Inflammatory macrophage treated with lipopolysaccharide for 4 hours (primary cell): ENCODE data around the gene ARHGEF17.

Experiments used
- DNase-seq: peaks from one replicate; pipeline ENCODE4 v3.0.0-alpha.2; 2020

ARHGEF17 gene

DNA sequence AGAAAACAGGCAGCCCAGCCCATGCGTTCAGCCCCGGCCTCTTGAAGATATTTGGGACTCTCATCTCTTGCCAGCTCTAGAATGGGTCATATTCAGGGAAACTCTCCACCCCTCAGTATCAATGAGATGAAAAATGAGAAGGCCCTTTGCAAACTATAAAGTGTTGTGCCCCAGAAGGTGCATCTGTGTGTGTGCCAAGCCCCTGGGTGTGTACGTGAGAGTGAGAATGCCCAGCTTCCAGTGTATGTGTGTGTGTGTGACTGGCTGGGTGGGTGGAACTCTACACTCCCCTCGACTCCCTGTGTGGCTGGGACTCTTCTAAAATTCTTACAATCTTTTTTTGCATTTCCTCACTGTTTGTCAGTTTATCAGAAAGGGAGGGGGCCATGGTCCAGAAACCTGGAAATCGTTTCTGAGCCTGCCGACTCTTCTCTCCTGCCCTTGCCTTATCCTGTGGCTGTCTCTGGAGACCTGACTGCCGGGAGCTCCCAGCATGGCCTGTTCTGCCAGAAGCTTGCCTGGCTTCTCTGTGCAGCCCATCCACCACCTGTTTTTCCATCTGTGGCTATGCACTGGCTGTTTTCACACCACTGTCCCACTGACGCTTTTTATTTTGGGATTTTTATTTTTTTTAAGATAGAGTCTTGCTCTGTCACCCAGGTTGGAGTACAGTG, 34.7 kb upstream of the ARHGEF17 start:
- DNase-seq, result no peak

DNA sequence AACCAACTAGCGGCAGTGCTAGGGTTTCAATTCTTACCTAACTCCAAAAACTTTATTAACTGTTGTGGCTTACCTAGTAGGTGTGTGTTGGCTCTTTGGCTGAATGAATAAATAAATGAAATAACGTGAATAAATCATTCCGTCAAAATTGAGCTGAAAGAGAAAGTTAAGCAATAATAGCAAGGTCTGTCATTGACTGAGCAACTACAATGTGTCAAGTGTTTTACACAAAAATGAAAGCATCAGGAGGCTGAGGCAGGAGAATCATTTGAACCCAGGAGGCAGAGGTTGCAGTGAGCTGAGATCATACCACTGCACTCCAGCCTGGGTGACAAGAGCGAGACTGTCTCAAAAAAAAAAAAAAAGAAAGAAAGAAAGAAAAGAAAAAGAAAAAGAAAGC, 33.9 kb upstream of the ARHGEF17 start:
- DNase-seq, result peak; percentile 70

DNA sequence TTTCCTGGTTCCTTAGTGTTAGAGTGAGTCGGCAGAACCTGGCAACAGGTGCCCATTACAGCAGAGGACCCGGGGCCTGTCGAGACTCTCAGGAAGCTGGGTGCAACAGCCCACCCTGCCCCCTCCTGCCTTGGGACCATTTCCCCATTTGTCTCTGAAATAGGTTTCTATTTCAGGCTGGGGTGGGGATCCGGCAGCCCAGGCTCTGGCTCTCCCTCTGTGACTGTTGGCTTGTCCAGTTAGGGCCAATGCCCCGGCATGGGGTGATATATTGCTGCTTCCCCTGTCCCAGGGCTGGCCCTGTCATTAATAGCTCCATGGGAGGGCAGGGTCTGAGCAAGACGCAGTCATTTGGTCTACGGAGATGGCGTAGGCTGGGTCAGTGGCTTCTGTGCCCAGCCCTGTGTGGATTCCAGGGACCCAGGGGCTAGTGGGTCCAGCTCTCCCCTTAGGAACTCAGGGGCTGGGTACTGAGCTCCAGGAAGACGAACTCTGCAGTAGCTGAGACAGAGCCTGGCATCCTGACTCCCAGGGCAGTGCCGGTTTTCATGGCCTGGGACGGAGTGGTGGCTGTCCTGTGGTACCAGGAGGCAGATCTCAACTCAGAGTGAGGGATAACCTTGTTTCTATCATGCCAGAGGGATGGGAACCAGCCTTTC, 33.2 kb upstream of the ARHGEF17 start:
- peak; percentile 70 for DNase-seq

DNA sequence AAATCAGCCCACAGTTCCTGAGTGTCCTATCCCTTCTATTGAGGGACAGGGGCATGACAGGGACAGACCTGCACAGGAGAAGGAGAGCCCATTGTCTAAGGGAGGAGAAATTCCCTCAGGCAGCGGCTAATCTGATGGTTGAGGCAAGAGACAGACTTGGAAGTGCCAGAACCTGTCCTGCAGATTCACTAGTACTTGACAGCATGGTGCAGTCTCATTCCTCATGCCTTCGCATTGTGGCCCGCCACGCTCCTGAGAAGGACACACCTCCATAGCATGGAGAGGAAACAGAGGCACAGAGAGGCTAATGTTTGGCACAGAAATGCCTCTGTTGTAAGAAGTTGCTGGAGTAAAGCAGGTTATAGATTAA, 32.7 kb upstream of the ARHGEF17 start:
- no peak for DNase-seq

DNA sequence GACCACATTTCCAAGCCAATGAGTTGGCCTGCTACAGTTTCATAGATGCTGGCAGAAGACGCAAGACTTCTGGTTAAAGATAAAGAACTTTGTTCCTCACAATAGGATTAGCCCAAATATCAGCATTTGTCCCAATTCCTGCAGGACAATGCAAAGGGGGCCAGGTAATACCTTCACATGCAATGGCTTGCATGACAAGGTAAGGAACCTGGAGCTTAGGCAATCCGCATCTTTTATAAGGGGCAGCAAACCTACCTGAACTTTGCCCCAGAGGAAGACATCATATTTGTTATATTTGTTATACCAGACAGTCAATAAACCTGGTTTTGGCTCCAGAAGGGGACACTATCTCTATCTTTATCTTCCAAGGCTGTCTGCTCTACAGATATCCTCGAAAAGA, 30.6 kb upstream of the ARHGEF17 start:
- no peak for DNase-seq

DNA sequence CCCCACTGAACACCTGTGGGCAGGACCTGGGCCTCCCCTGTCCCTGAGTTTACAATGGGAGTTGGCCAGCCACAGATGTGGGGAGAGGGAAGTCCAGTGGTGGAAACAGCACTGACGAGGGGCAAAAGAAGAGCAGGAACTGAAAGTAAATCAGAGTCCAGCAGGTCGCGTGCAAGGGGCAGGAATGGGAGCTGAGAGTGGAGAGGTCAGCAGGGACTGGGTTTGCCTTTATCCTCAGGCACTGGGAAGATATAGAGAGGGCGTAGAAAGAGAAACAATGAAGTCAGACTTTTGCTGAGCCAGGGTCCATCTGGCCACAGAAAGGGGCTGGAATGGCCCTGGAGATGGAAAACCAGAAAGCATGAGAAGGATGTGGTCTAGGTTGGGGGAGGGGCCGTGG, 27.4 kb upstream of the ARHGEF17 start:
- peak; percentile 75 for DNase-seq

DNA sequence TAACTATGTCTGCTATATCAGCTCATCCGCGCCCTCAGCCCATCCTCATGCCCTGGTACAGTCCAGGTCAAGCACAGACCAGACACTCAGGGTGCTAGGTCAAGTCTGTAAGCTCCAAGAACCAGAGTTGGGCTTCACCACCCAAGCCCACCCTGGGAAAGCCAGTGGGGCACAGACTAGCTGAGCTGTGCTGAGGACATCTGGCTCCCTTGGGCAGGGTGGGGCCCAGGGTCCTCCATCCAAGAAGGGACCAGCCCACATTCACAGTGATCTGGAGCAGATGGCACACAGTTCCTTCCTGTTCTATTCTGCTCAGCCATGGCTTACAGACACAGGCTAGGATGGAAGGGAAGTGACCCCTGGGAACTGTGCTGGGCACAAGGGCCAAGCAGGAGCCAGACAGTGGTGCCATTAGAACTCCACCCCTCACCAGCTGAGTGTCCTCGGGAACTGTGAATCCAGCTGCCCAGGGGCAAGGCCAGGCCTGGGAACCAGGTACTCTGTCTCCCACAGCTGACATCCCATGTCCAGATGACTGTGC, 26.8 kb upstream of the ARHGEF17 start:
- DNase-seq, result peak; percentile 47

DNA sequence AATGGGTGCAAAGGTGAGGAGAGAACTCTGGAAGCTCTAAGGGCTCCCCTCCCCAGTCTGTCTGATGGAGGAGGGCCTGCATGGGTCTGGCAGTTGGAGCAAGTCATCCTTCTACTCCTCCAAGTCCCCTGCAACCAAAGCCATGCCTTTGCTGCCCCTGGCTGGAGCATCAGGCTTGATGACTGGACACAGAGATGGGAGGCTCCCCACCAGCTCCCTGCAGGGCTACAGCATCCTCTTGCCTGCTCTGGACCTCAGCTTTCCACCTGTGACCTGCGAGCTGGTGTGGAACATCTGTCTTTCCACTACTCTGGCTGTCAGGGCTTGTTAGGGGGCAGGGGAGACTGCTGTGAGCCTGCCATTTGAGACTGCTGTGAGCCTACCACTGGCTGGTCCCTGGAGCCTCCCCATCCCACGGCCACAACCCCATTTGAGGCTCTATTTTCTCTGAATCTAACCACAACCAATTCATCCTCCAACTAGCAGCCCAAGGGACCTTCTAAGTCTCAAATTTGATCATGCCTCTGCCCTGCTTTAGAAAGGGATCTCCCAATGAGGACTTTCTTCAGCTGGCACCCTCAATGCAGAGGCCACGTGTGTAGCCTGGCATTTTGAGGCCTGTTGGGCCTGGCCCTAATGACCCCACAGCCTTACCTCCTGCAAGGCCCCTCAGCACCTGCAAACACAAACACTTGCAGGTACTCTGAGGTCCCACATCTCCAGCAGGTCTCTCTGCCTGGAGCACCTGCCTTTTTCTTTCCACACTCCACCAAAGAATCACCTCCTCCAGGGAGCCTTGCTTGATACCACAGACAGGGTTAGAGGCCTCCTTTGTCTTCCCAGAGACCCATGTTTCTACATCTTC, 26.0 kb upstream of the ARHGEF17 start:
- DNase-seq, result no peak

DNA sequence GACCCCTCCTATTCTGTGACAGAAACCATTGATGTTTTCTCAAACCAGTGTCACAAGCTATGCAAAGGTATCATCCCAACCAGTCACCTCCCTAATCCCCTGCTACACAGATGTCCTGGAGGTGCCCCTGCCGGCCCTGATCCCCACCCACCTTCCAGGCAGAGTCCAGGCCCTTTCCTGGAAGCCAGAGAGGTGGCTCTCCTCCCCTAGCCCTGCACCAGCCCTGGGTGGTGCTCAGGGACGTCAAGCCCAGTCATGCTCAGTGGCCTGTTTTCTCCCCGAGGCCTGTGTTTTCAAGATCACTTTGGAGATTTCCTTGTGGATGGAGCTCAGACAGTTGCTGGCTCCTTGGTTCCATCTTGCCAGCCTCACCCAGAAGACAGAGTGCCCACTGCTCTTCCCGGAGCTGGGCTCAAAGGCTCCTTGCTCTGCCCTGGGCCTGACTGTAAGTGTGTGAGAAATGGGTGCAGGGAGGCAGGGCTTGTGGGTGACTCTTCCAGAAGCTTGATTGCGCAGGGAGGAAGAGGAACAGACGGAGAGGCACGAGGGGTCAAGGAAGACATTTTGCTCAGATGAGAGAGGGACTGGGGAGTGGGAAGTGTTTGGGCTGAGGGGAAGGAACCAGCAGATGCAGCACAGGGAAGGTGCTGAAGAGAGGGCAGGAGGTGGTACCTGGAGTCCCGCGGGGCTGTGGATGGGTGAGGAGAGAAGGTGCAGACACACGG, 24.6 kb upstream of the ARHGEF17 start:
- peak; percentile 79 for DNase-seq

DNA sequence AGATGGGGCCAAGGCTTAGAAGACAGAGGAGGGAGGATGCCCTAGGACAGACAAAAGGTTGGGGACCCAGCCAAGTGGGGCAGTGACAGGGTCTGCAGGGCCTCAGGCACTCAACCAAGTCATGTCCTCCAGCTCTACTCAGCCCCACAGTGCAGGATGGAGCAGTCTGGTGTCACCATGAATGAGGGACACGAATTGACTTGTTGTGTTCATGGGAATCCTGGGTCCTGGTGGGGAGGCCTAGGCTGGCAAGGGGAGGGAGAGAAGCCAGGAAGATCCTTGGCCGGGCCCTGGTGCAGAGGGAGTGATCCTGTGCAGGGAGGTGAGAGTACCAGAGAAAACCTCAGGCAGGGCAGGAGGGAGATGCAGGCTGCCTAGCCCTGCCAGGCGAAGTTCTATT, 24.0 kb upstream of the ARHGEF17 start:
- no peak for DNase-seq

DNA sequence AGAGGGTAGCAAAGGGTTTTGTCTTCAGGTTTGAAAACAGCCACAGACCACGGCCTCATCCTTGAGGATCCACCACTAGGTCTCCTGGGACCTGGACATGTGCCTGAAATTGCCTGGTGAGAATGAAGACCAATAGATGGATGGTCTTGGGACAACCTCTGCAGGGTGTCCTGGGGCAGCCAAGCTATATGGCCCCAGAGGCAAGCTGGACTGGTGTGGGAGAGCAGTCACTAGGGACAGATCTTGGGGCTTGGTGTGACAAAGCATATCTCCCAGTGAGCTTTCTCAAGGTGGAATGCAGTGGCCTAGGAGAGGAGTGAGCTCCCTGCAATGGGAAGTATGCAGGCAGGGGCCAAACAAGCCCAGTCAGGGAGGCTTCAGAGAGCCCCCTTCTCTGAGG, 22.4 kb upstream of the ARHGEF17 start:
- DNase-seq, result no peak

DNA sequence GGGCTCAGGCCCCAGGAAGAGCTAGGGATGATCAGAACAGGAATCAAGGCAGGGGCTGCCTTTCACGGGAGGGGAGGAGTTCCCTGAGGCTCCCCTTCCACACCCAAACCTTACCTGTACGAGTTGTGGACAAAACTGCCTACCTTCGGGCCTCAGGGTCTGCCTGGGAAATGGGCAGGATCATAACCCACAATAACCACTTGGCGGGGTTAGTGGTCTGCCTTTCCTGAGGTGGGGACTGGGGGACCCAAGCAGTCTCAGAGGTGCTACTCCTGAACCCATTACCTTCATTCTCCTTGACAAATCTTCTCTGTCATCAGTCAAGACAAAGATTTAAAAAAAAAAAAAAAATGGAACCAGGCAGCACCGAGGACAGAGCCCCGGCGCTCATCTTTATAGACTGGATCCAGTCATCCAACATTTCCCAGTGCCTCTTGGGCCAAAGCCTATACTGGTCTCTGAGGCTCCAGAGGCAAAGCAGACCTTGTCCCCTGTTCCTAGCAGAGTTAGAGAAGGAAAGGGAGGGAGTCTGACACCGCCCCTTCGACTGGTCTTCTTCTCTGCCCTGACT, 21.8 kb upstream of the ARHGEF17 start:
- DNase-seq, result no peak

DNA sequence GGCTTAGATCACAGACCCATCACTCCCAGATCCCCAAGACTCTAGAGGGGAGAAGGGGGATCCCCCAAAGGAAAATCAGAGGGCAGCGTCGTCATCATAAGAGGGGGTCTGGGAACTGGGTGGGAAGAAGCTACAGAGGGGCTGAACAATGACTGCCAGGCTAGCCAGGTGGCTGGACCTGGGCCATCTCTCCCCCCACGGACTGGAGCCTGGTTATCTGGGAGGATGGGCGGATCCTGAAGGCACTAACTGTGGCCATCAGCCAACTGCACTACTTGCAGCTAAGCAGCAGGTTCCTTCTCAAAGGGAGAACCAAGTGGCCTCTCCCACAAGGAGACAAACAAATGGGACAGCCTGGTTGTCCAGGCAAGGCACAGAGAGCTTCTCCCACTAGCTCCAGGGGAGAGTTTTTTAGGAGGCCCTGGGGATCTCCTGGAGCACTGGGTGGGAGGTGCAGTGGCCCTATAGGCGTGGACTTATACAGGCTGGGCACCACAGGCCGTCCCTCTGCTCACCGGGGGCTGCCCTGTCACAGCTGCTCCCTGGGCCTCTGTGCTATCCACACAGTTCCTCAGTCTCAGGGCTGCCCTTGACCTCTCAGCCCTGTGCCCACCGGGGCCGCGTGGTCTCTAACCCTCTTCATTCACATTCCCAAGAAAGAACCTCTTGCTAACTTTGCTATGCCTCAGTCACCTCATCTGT, 20.5 kb upstream of the ARHGEF17 start:
- DNase-seq, result no peak

DNA sequence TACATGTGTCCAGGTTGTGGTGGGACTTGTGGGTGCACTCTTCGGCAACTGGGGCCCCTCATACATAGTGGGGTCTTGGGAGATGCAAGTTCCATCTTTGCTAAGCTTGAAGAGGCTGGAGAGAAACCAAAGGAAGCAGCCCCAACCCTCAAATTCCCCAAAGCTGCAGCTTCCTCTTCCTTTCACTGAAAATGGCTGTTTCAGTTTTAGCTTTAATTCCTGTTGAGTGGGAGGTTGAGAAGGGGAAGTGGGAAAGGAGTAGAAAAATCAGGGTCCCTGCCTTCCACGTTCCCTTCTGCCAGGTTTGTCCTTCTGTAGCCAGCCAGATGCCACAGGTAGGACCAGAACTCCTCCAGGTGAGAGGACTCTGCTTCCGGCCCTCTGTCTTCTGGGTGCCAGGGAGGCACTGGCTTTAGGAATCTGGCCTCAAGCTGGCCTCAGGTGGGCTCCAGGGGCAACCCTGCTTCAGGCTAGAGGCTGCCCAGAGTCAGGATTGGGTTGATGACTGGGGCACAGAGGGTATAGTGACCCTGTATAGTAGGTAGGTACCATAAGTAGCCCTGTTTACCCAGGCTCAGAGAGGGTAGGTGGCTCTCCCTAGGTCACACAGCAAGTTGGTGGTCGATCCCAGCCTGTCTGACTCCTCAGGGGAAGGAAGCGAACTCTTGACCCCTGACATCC, 19.7 kb upstream of the ARHGEF17 start:
- peak; percentile 93 for DNase-seq

DNA sequence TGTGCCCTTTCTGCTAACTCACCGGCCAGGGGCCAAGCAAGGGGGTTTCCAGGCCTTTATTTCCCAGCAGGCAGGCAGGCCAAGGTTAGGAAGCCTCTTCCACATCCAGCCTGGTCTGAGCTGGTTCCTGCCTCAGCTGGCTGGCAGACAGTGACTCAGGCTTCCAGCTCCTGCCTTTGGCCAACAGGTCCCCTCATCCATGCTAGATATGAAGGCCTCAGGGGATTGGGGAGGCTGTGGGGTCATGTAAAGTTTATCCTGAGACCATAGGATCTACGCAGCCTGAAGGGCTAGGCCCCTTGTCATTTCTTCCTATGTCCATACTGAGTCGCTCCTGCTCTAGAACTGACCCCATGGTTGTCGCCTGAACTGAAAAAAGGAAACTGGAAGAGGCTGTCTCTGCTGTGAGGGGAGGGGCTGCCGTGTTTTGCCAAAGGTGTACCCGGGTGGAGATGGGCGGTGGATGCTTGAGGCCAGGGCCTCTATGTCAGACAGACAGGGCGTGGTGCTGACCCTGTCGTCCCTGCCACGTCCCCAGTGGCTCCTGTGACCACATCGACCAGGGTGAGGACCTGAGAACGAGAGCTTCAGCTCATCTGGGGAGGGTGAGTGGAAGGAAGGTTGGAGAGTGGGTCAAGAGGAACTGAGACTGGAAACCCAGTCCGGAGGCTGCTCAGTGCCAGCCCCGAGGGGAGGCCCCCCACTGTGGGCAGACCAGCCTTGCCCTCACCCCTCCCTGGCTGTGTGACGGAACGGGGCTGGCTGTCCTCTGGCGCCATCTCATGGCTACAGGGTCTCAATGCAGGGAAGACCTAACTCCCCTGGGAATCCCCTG, 19.0 kb upstream of the ARHGEF17 start:
- peak; percentile 89 for DNase-seq

DNA sequence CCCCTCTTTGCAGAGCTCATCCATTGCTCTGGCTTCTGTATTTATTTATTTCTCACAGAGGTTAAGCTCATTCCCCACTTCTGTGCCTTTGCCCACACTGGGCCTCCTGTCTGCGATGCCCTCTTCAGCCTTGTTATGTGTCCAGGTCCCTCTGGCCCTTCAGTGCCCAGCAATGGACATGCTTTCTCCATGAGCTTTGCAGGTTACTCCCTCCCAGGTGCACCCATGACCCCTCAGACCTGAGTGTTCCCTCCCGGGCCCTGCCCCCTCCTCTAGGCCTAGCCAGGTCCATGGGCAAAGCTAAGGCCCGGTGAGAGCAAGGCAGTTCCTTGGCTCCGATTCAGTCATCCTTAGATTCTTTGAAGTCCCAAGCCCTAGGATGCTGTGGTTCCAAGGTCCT, 17.5 kb upstream of the ARHGEF17 start:
- no peak for DNase-seq

DNA sequence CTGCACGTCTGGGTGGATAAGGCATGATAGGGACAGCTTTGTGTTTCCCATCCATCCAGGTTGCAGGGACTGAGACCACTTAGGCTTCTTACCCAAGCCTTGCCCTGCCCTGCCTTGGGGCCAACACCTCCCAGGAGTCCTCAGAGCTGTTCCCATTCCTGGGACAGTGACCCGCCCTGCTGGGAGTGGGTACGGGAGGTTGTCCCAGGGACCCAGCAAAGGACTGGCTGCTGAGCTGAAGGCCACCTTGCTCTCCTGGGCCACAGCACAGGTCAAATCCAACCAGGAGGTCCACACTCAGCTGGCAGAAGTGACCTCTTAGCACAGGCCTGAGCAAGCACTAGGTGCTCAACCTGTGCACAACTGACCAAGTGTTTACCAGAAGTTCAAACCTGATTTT, 16.9 kb upstream of the ARHGEF17 start:
- DNase-seq, result no peak

DNA sequence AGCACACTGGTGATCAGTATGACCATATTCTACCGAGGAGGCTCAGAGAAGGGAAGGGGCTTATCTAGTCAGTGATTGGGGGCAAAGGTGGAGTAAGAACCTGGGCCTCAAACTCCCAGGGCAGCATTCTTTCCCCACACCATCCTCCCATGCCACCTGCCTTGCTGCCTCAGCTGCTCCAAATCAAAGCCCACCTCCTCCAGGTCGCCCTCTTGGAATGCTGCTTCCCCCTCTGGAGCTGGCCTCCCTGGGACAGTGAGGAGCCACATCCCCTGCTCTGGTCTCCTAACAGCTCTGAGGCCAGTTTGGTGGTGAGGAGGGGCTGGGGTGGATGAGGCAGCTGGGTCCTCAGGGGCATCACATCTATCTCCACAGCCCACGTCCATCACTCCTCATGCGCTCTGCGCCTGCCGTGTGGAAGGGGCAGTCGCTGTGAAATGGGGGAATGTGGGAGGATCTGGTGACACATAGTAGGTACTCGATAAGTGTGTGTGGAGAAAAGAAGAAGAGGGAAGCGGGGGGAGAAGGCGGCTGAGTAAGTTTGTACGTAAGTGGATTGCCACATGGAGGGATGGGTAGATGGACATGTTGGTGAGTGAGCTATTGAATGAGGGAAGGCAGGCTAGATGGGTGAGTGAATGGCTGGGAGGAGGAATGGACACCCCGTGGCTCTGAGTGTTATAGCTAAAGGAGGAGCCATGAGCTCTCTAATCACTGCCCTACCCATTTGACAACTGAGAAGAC, 16.1 kb upstream of the ARHGEF17 start:
- peak; percentile 75 for DNase-seq

DNA sequence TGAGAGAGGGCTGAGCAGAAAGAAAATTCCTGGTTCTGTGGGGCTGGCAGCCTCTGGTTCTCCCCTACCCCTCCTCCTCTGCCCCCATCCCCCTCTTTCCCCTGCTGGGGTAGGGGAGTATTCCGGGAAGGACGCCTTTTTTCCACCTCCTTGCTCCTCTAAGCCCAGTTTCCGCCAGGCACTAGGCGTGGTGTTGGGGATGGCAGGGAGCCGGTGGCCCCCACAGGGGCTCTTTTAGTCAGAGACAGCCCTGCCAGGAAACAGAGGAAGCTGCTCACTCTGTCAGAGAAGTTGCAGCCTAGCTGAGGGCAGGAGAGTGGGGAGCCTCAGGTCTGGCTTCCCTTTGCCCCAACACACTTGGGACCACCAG, 15.6 kb upstream of the ARHGEF17 start:
- no peak for DNase-seq
